HG02763 (cell line): ENCODE measurements around the gene TET2.

ENCODE experiments used
- ATAC-seq: cut with Tn5 transposase; IDR thresholded peaks from one replicate; pipeline ENCODE4 v1.9.1; 2021; ENCODE audit warnings: mild to moderate bottlenecking, moderate library complexity; ENCODE audit not compliant: unreplicated experiment

The TET2 gene

DNA sequence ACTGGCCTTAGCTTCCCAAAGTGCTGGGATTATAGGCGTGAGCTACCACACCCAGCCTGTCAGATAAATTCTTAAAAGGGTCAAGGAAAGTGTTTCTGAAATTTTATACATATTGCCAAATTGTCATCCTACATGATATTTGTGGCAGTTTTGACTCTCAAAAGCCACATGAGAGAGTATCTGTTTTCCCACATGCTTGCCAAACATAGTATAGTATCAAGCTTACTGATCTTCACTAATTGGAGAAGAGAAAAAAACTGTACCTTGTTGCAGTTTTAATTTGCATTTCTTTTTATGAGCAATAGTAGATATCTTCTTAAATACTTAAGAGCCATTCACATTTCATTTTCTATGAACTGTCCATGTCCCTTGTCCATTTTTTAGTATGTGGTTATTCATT is 83.6 kb downstream of the TET2 start:
- ATAC-seq, result no peak

DNA sequence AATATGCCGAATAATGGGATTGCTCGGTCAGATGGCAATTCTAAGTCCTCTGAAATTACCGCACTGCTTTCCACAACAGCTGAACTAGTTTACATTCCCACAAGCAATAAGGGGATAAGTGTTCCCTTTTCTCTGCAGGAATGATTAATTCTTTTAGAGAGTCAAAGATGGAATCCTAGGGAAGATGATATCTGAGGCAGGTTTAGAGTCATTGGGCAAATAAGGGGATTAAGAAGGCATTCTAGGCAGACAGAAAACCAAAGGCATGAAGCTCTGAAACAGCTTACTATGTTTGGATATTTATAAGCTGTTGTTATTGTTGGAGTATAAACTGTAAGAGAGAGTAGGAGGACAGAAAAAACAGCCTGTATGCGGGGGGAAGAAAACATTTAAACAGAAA is 85.7 kb downstream of the TET2 start:
- ATAC-seq, result no peak

DNA sequence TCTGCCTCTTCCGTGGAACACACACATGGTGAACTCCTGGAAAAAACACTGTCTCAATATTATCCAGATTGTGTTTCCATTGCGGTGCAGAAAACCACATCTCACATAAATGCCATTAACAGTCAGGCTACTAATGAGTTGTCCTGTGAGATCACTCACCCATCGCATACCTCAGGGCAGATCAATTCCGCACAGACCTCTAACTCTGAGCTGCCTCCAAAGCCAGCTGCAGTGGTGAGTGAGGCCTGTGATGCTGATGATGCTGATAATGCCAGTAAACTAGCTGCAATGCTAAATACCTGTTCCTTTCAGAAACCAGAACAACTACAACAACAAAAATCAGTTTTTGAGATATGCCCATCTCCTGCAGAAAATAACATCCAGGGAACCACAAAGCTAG is 87.9 kb downstream of the TET2 start:
- no peak for ATAC-seq

- peak; percentile 95 for ATAC-seq
These were observed 89.7 kb downstream of the TET2 start for GRCh38 chr4:105236202-105236915.

GRCh38 chr4:105236916-105237311 is 90.2 kb downstream of the TET2 start:
- ATAC-seq, result peak; percentile 20

GRCh38 chr4:105240037-105240436 is 93.4 kb downstream of the TET2 start:
- ATAC-seq, result no peak

DNA sequence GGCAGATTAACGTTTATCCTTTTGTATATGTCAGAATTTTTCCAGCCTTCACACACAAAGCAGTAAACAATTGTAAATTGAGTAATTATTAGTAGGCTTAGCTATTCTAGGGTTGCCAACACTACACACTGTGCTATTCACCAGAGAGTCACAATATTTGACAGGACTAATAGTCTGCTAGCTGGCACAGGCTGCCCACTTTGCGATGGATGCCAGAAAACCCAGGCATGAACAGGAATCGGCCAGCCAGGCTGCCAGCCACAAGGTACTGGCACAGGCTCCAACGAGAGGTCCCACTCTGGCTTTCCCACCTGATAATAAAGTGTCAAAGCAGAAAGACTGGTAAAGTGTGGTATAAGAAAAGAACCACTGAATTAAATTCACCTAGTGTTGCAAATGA is 94.8 kb downstream of the TET2 start:
- ATAC-seq, result no peak

- no peak for ATAC-seq
These were observed 96.8 kb downstream of the TET2 start for GRCh38 chr4:105243446-105243845.

DNA sequence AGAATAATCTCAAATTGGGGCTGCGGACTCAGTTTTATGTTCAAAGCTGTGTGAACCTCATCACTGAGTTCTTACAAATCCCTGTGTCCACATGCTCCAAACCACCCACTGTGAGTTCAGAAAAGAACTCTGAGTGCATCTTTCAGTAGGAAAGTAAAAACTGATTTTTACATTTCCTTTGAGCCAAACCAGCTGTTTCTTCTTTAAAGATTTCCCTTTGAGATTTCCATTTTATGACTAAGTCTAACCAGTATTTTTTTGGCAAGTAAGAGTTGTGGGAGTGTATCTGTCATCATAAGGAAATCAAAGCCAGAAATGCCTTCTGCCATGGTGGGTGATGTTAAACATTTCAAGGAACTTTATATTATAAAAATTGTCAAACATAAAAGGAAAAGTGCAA is 100.0 kb downstream of the TET2 start:
- no peak for ATAC-seq

DNA sequence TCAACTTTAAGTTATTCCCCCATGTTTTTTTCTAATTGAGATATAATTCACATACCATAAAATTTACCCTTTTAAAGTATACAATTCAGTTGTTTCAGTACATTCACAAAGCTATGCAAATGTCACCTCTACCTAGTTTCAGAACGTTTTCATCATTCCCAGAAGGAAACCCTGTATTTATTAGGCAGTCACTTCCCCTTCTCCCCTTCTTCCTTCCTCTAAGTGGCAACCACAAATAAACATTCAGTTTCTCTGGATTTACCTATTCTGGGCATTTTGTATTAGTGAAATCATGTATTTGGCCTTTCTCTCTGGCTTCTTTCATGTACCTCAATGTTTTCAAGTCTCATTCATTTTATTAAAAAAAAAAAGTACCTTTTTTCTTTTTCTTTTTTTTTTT is 101.9 kb downstream of the TET2 start:
- ATAC-seq, result no peak

- no peak for ATAC-seq
These were observed 111.3 kb downstream of the TET2 start for GRCh38 chr4:105257817-105258495.

DNA sequence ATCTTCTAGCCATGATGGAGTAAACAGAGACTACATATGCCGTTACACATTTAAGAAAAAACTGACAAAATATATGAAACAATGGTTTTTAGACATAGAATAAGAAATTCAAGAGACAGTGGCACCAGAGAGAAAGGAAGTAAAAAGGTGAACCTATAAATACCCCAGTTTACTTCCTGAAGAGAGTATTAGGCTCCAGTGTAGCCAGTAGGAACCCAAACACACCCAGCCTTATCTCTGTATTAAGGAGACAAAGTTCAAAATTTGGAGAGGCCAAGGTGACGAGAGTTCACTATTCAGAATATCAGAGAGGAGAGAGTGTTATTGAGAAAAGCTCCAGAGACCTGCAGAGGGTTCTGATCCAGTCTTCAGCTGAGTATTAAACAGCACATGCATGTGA is 119.0 kb downstream of the TET2 start:
- ATAC-seq, result no peak

DNA sequence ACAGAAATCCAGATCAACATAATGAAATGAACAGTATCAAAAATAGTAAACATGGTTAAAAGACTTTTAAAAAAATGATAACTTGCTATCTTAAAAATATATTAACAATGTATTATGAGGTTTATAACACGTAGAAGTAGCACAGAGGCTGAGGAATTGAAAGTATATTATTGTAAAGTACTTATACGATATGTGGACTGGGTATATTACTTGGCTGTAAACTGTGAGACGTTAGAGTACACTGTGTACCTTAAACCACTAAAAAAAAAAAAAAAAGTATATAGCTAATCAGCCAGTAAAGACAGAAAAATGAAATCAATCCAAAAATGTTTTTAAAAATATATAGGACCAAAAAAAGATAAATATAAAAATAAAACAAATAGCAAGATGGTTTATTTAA is 120.6 kb downstream of the TET2 start:
- no peak for ATAC-seq

DNA sequence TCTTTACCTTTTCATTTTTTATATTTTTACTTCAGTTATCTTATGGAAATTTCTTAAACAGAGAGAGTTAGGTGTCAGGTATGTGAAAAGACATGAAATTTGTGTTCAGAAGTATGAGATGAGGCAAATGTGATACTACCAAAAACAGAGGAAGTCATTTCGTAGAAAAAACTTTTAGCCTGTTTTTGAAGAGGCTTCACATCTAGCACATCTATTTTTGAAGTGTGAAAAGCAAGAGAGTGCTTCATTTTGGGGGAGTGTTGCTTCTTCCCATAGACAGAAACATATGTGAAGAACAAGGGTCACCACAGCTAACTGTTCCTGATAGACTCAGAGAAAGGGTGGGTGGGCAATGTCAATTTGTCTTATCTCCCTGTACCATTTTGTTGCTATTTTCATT is 125.3 kb downstream of the TET2 start:
- no peak for ATAC-seq

- ATAC-seq, result no peak
These were observed 126.6 kb downstream of the TET2 start for GRCh38 chr4:105273230-105273629.

DNA sequence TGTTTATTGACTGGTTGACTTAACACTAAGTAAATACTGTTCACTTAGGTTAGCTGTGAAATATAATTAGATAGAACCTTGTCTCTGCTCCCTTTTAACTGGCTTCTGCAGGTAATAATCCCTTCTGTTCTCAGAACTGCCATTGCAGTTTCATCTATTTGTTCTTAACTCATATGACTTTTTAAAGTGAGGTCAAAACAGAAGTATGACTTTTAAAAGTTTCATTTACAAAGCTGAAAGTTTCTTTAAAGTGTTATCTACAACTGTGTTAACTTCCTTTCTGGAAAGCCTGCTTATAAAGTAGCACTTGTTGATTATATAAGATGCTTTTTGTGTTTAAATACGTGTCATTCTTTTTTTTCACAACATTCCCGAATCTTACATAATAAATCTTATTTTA is 127.4 kb downstream of the TET2 start:
- no peak for ATAC-seq

DNA sequence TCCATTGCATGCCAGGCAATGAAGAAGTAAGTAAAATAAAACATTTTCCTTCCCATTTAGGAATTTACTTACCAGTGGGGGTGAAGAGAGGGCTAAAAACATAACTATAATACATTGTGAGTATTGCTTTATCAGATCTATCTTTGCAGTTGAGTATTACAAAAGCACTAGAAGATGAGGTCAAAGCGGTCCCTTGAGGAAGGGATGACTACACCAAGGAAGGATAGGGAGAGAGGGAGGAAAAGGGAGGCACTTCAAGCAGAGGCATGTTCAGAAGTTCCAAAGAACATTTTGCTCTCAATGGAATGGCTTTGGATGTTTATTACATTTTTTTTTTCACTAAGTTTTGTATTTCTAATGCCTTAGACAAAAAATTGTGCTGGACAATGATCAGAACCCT is 127.8 kb downstream of the TET2 start:
- ATAC-seq, result no peak

GRCh38 chr4:105276361-105277104 is 129.9 kb downstream of the TET2 start:
- ATAC-seq, result no peak

GRCh38 chr4:105277702-105278101 is 131.0 kb downstream of the TET2 start:
- no peak for ATAC-seq

- no peak for ATAC-seq
These were observed 132.6 kb downstream of the TET2 start for GRCh38 chr4:105279314-105279713.

DNA sequence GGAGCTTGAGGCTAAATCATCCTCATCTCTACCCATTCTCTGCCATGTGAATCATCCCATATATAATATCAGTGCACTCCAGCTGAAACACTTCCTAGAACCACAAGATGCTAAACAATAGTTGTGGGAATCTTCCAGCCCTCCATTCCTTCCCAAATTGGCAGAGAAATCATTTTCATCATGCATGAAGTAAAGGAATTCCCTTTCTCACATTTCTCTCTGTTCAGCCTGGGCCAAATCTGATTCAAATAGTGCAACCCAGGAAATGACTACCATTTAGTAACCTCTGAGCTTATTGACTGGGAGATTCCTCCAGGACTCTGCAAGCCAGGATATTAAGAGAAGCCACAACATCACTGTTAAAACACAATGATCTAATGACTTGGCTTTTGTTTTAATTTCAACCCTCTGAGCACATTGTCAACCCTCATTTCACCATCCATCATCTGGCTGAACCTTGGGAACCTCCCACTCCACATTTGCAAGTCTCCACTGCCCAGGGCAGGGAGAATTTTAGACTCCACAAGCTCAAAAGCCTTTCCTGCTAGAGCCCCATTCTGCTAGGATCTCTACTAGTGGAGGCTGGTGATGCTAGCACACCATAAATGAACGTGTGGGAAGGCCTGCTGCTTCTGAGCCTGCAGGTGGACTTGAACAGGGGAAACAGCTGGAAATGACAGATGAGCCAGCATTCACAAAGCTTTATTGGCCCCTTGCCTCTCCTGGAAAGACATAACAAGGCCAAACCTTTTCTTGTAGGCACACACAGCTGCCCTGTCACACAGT is 133.9 kb downstream of the TET2 start:
- no peak for ATAC-seq

DNA sequence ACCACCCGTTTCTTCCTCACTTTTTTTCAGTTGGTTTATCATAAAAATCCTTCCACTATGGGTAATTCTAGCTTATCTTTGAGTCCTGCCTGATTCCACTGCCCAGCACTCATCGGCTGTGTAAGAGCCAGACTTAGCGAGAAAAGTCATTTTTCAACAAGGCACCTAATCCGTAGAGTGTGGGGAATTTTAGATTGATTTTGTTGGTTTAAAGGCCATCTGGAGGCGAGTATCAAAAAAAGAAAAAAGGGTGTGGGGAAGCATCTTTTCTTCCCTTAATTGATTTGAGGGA is 134.4 kb downstream of the TET2 start:
- no peak for ATAC-seq
